MM.1S (cell line): Measurements from ENCODE around the gene LIN28B.
"Not testable (repeated sequence)": the region's sequence is repeated elsewhere in the genome, so short reads cannot be mapped to it uniquely, and the experiment has no call there.

Experiments used
- DNase-seq: peaks from one replicate; pipeline ENCODE4 v3.0.0-alpha.2; 2015
- H2AFZ ChIP-seq: fragments of 300-600 bp; sonication (generic); 2 replicates; pipeline ENCODE4 v1.6.0; 2016; ENCODE audit warnings: antibody characterized with exemption, low read length
- H3F3A ChIP-seq: fragments of 300-600 bp; sonication (generic); 2 replicates; pipeline ENCODE4 v1.6.1; 2016; ENCODE audit warnings: mild to moderate bottlenecking, antibody characterized with exemption, low read length, moderate library complexity, mixed read lengths; ENCODE audit not compliant: insufficient read depth
- H3K27ac ChIP-seq: fragments of 300-600 bp; sonication (generic); 2 replicates; pipeline ENCODE4 v1.5.1; 2016; ENCODE audit warnings: mild to moderate bottlenecking, low read length
- H3K27me3 ChIP-seq: fragments of 300-600 bp; sonication (generic); replicated peaks from 2 replicates; pipeline ENCODE4 v1.6.0; 2016; ENCODE audit warnings: low read length; ENCODE audit not compliant: insufficient read depth
- H3K36me3 ChIP-seq: fragments of 300-600 bp; sonication (generic); replicated peaks from 2 replicates; pipeline ENCODE4 v1.6.1; 2016; ENCODE audit warnings: mild to moderate bottlenecking, low read length, mixed read lengths; ENCODE audit not compliant: insufficient read depth
- H3K4me1 ChIP-seq: fragments of 300-600 bp; sonication (generic); 2 replicates; pipeline ENCODE4 v1.6.1; 2016; ENCODE audit warnings: low read length, mixed read lengths
- H3K4me2 ChIP-seq: fragments of 300-600 bp; sonication (generic); 2 replicates; pipeline ENCODE4 v1.6.0; 2016; ENCODE audit warnings: low read depth, low read length
- H3K4me3 ChIP-seq: fragments of 300-600 bp; sonication (generic); 2 replicates; pipeline ENCODE4 v1.5.1; 2016; ENCODE audit warnings: low read length, mixed read lengths
- H3K79me2 ChIP-seq: fragments of 300-600 bp; sonication (generic); 2 replicates; pipeline ENCODE4 v1.6.1; 2016; ENCODE audit warnings: mixed run types, low read length, mixed read lengths
- H3K9ac ChIP-seq: fragments of 300-600 bp; sonication (generic); 2 replicates; pipeline ENCODE4 v1.6.1; 2016; ENCODE audit warnings: low read length, mixed read lengths
- H3K9me2 ChIP-seq: fragments of 300-600 bp; sonication (generic); replicated peaks from 2 replicates; pipeline ENCODE4 v1.6.1; 2016; ENCODE audit warnings: mild to moderate bottlenecking, low read length, mixed read lengths; ENCODE audit not compliant: insufficient read depth
- H3K9me3 ChIP-seq: fragments of 300-600 bp; sonication (generic); replicated peaks from 2 replicates; pipeline ENCODE4 v1.6.1; 2016; ENCODE audit warnings: mild to moderate bottlenecking, low read length, mixed read lengths; ENCODE audit not compliant: insufficient read depth
- H4K20me1 ChIP-seq: fragments of 300-600 bp; sonication (generic); 2 replicates; pipeline ENCODE4 v1.6.1; 2016; ENCODE audit warnings: mild to moderate bottlenecking, low read length, moderate library complexity, mixed read lengths; ENCODE audit not compliant: insufficient read depth
- CTCF ChIP-seq: fragments of 300-600 bp; sonication (generic); IDR thresholded peaks from 2 replicates; pipeline ENCODE4 v1.5.1; 2016; ENCODE audit warnings: antibody characterized with exemption, low read length, mixed read lengths
- EZH2 ChIP-seq: fragments of 300-600 bp; sonication (generic); optimal IDR thresholded peaks from 2 replicates; pipeline ENCODE3; 2017; ENCODE audit warnings: low read depth, mild to moderate bottlenecking, antibody characterized with exemption, low read length, mixed read lengths
- EZH2phosphoT487 ChIP-seq: fragments of 300-600 bp; sonication (generic); IDR thresholded peaks from 2 replicates; pipeline ENCODE4 v1.6.1; 2018; ENCODE audit warnings: antibody characterized with exemption, low read length

The LIN28B gene

DNA sequence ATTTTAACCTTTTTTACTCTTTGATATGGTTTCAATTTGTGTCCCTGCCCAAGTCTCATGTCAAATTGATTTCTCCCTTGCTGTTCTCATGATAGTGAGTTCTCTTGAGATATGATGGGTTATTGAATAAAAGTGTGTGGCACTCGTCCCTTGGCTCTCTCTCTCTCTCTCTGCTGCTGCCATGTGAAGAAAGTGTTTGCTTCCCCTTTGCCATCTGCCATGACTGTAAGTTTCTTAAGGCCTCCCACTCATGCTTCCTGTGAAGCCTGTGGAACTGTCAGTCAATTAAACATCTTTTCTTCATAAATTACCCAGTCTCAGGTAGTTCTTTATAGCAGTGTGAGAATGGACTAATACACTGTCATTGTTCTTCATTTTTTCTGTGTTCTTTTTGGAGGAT lies 48.5 kb downstream of the LIN28B start:
- H3K9me3 ChIP-seq: no peaks in the 10 kb centered on the region
- no peak overlapping the region for H2AFZ ChIP-seq
- no peak overlapping the region for H3K4me2 ChIP-seq
- H3K4me3 ChIP-seq: no peak overlapping the region
- TF ChIP-seq EZH2phosphoT487 (no peak), CTCF (no peak), EZH2 (no peak)
- H3K79me2 ChIP-seq: no peaks in the 10 kb centered on the region
- H3K27me3 ChIP-seq: no peaks in the 10 kb centered on the region
- no peak overlapping the region for H3K9ac ChIP-seq
- no peak overlapping the region for H3K27ac ChIP-seq
- no peaks in the 10 kb centered on the region for H4K20me1 ChIP-seq
- no peak for DNase-seq
- H3K9me2 ChIP-seq: no peaks in the 10 kb centered on the region
- H3K36me3 ChIP-seq: no peaks in the 10 kb centered on the region
- H3K4me1 ChIP-seq: no peaks in the 10 kb centered on the region
- no peaks in the 10 kb centered on the region for H3F3A ChIP-seq

GRCh38 chr6:105013459-105013858 lies 56.6 kb downstream of the LIN28B start:
- not testable (repeated sequence) for H3K4me2 ChIP-seq, H3F3A ChIP-seq, H3K4me1 ChIP-seq, H3K4me3 ChIP-seq, H3K27ac ChIP-seq, DNase-seq, H3K9me3 ChIP-seq, H3K36me3 ChIP-seq, H4K20me1 ChIP-seq, H3K27me3 ChIP-seq, H3K9me2 ChIP-seq, H3K9ac ChIP-seq, H3K79me2 ChIP-seq, H2AFZ ChIP-seq

GRCh38 chr6:105014448-105014847 lies 57.5 kb downstream of the LIN28B start:
- no peak overlapping the region for H2AFZ ChIP-seq
- TF ChIP-seq CTCF (no peak), EZH2phosphoT487 (no peak), EZH2 (no peak)
- H3K9ac ChIP-seq: no peak overlapping the region
- no peaks in the 10 kb centered on the region for H3K9me3 ChIP-seq
- no peaks in the 10 kb centered on the region for H3K27me3 ChIP-seq
- H3K9me2 ChIP-seq: no peaks in the 10 kb centered on the region
- H3F3A ChIP-seq: no peaks in the 10 kb centered on the region
- no peaks in the 10 kb centered on the region for H3K4me1 ChIP-seq
- H3K4me2 ChIP-seq: no peak overlapping the region
- no peak overlapping the region for H3K4me3 ChIP-seq
- H4K20me1 ChIP-seq: no peaks in the 10 kb centered on the region
- H3K27ac ChIP-seq: no peak overlapping the region
- no peak for DNase-seq
- H3K79me2 ChIP-seq: no peaks in the 10 kb centered on the region
- no peaks in the 10 kb centered on the region for H3K36me3 ChIP-seq

DNA sequence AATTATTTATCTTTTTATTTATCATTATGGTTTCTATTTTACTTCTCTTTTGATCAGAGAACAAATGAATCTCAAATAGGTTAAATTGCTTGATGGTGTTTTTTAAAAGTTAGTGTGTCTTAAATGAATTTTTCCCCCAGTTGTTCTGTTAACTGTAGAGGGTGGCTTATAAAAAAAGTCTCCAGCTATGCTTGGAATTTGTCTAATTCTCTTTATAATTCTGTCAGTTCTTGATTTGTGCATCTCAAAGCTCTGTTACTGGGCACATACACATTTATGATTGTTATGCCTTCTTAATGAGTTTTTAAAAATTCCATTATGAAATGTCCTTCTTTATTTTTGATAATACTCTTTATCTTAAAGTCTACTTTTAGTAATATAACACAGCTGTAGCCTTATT lies 58.0 kb downstream of the LIN28B start:
- Histone ChIP-seq H3K27ac (no peak overlapping the region), H3K79me2 (no peaks in the 10 kb centered on the region)

More for the DNA sequence above, 58.0 kb downstream of the LIN28B start:
- Histone ChIP-seq H3K9me3 (no peaks in the 10 kb centered on the region), H3K4me1 (no peaks in the 10 kb centered on the region), H3K4me3 (no peak overlapping the region), H2AFZ (no peak overlapping the region), H4K20me1 (no peaks in the 10 kb centered on the region), H3K9me2 (no peaks in the 10 kb centered on the region), H3K36me3 (no peaks in the 10 kb centered on the region), H3K4me2 (no peak overlapping the region), H3K9ac (no peak overlapping the region), H3K27me3 (no peaks in the 10 kb centered on the region), H3F3A (no peaks in the 10 kb centered on the region)
- DNase-seq: no peak
- TF ChIP-seq EZH2: no peak
- no peak for TF ChIP-seq EZH2phosphoT487
- no peak for TF ChIP-seq CTCF
